Renal cortex interstitium (tissue), 11 donors: ENCODE data around the gene CYB5R3. TPM values are rescaled to one million over a fixed set of nuclear protein-coding genes. Genes with fewer than 3 reads are reported as not detected.

Experiments
- DNase-seq, 11 donors: peaks; one replicate each; pipeline ENCODE4 v3.0.0-alpha.2; 2013; ENCODE audit warnings: low read depth in 9 of 11, low spot score in 4 of 11; ENCODE audit errors: extremely low read depth in 1 of 11
- polyA plus RNA-seq, 3 donors: library from polyadenylated mRNA; unstranded; fragments of 120-200 nt; gene quantifications; one replicate each; pipeline ENCODE4 v1.2.1, GENCODE V29; 2013; ENCODE audit not compliant: insufficient read length in 3 of 3

CYB5R3 gene
- polyA plus RNA-seq, 3 donors, result 138 to 162 (median 144) TPM

- no peak for DNase-seq
Observed at GRCh38 chr22:42637555-42637954, 11.6 kb downstream of the CYB5R3 start.

- DNase-seq, result no peak
Observed at GRCh38 chr22:42636506-42636905, 12.7 kb downstream of the CYB5R3 start.

DNA sequence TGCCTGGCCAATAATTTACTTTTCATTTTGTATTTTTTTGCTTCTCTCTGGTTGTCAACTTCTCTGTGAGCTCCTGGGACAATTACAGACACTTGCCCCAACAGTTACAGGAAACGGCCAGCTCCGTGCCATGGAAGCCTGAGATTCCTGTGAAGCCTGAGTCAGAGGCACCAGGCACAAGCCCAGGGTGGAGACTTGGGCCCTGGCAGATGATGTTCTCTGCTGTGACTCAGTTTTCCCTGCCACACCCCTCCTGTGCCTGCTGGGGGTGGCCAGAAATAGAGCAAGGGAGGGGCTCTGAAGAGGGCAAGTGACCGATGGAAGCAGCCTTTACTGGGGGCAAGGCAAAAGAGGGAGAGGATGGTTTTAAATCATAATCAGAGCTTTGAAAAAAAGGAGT lies 13.7 kb downstream of the CYB5R3 start:
- no peak for DNase-seq

GRCh38 chr22:42633013-42633412 lies 16.2 kb downstream of the CYB5R3 start:
- no peak for DNase-seq

DNA sequence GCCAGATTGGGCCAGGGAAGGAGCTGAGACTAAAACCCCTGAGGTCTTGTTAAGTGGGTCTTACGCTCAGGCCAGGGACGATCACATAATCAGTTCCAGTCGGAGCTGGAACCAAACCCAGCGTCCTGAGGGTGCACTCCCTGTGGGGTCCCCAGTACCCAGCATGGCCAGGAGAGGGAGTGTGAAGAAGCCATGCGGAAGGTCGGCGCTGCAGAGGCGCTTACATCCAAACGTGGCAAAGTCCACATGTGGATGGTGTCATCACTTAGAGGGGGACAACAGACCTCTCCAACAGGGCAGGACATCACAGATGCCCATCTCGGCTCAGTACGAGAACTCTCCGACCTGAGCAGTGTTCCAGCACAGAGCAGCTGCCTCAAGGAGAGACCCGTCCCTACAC lies 17.1 kb downstream of the CYB5R3 start:
- DNase-seq, result no peak

- DNase-seq, result no peak
Observed at GRCh38 chr22:42630901-42631602, 18.1 kb downstream of the CYB5R3 start.

GRCh38 chr22:42630211-42630610 lies 19.0 kb downstream of the CYB5R3 start:
- DNase-seq, result no peak

DNA sequence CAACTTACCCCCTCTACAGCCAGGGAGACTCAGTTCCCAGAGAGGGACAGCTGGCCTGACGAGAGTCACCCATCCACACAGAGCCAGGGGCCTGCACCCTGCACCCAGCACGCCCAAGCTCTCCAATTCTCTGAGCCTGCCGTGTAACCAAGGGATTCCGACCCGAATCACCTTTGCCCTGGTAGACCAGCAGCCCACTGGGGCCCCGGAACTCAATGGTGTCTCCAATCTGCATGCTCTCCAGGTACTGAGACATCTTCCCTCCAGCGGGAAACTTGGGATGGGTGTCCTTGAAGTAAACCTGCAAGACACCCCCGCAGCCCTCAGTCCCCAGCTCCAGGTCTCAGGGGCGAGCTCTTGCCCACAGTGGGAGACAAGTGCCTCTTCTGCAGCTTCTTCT lies 21.2 kb downstream of the CYB5R3 start:
- no peak for DNase-seq

- DNase-seq, result no peak
Observed at GRCh38 chr22:42626951-42627625, 22.1 kb downstream of the CYB5R3 start.

DNA sequence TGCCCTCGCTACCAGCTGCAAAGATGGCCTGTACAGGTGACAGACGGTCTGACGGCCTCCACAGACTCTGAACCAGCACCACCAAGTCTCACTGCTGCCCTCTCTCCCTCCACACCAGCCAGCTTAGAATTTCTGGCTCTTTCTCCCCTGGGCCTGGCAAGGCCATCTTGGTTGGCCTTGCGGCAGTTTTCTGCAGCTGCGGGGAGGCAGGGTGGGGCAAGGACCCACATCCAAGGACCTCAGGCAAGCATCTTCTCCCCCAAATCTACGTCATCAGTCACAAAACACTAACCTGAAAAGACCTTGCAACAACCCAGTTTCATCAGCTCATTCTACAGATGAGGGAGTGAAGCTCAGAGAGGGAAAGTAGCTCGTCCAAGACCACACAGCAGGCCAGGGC lies 22.8 kb downstream of the CYB5R3 start:
- DNase-seq, result no peak

- DNase-seq, result no peak
Observed at GRCh38 chr22:42625416-42625815, 23.8 kb downstream of the CYB5R3 start.

DNA sequence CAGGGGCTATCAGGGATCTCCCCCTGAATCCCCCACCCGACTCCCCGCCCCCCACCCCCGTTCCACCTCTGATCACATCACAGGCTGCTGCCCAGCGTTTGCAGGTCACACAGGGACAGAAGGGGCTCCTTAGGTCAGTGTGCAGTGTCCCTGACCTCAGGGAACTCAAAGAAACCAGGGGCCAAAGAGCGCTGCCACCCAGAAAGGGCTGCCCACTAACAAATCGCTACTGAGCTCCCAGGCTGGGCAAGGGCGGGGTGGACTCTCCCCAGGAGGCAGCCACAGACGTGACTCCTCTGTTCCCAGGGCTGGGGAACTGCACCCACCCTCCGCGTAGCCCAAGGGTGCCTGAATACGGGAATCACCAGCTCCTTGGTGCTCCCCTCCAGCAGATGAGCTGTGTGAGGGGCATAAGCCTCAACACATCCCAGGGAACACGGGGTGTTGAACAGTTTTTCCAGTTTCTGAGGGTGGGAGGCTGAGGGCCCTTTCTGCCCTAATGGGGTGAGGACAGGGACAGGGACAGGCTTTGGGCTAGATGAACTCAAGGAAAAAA lies 24.6 kb downstream of the CYB5R3 start:
- DNase-seq, result no peak

GRCh38 chr22:42623756-42624441 lies 25.3 kb downstream of the CYB5R3 start:
- DNase-seq, result no peak

DNA sequence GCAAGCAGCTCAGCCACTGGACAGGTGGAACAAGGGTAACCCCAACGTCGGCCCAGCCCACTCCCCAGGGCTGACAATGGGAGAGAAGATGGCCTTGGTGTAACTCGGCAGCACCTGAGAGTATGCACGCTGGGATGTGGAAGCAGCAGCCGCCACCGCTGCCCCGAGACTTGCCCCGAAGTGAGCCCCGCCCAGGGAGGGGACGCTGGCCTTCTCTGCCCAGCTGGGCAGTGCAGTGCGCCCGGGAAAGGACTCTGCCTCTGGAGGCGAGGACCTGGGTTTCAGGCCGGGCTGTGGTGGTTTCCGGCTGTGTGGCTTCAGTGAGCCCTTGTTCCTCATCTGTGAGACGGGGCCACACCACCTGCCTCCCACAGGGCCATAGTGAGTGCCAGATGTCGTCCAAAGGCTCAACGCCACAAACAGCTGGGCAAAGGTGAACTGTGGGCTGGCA lies 25.9 kb downstream of the CYB5R3 start:
- no peak for DNase-seq

- no peak for DNase-seq
Observed at GRCh38 chr22:42622061-42622710, 27.0 kb downstream of the CYB5R3 start.

GRCh38 chr22:42621505-42622002 lies 27.6 kb downstream of the CYB5R3 start:
- DNase-seq, result peak in 7 of 11 donors; percentile 38 to 69 (median 59)

- DNase-seq, result no peak
Observed at GRCh38 chr22:42620084-42620483, 29.1 kb downstream of the CYB5R3 start.

GRCh38 chr22:42619261-42620063 lies 29.7 kb downstream of the CYB5R3 start:
- DNase-seq, result no peak
